Neural progenitor cell (in vitro differentiated cells): Measurements from ENCODE around the gene DGCR6L. TPM values are rescaled to one million over a fixed set of nuclear protein-coding genes. Genes with fewer than 3 reads are reported as not detected.
"Not testable (repeated sequence)": the region's sequence is repeated elsewhere in the genome, so short reads cannot be mapped to it uniquely, and the experiment has no call there.

Experiments
- DNase-seq: peaks from one replicate; pipeline ENCODE4 v3.0.0-alpha.2; 2016; ENCODE audit warnings: low spot score
- H2AFZ ChIP-seq: fragments of 200-600 bp; sonication (generic); replicated peaks from 2 replicates; pipeline ENCODE4 v1.6.1; 2016; ENCODE audit warnings: antibody characterized with exemption
- H3F3A ChIP-seq: fragments of 200-600 bp; sonication (generic); 2 replicates; pipeline ENCODE4 v1.6.1; 2016; ENCODE audit warnings: antibody characterized with exemption, low read depth
- H3K27ac ChIP-seq: fragments of 200-600 bp; sonication (generic); 2 replicates; pipeline ENCODE4 v1.5.1; 2016; ENCODE audit warnings: mild to moderate bottlenecking
- H3K27me3 ChIP-seq: fragments of 200-600 bp; sonication (generic); 2 replicates; pipeline ENCODE4 v1.6.1; 2016; ENCODE audit warnings: mild to moderate bottlenecking, moderate library complexity
- H3K36me3 ChIP-seq: fragments of 200-600 bp; sonication (generic); 2 replicates; pipeline ENCODE4 v1.5.1; 2016
- H3K4me1 ChIP-seq: fragments of 200-600 bp; sonication (generic); 2 replicates; pipeline ENCODE4 v1.6.1; 2016; ENCODE audit warnings: mixed run types
- H3K4me2 ChIP-seq: fragments of 200-600 bp; sonication (generic); 2 replicates; pipeline ENCODE4 v1.6.1; 2016
- H3K4me3 ChIP-seq: fragments of 200-600 bp; sonication (generic); 2 replicates; pipeline ENCODE4 v1.5.1; 2016
- H3K79me2 ChIP-seq: fragments of 200-600 bp; sonication (generic); 2 replicates; pipeline ENCODE4 v1.6.1; 2016; ENCODE audit warnings: low read depth
- H3K9ac ChIP-seq: fragments of 200-600 bp; sonication (generic); 2 replicates; pipeline ENCODE4 v1.6.1; 2016
- H3K9me3 ChIP-seq: fragments of 200-600 bp; sonication (generic); 2 replicates; pipeline ENCODE4 v1.5.1; 2016; ENCODE audit warnings: low read depth
- H4K20me1 ChIP-seq: fragments of 200-600 bp; sonication (generic); 2 replicates; pipeline ENCODE4 v1.6.1; 2016; ENCODE audit warnings: low read depth
- H3K27ac Mint-ChIP-seq: 3 replicates; pipeline ENCODE4 v1.8.0; 2021; ENCODE audit warnings: mixed read lengths
- H3K27me3 Mint-ChIP-seq: 2 replicates; pipeline ENCODE4 v1.8.0; 2022; ENCODE audit warnings: low read depth, mild to moderate bottlenecking, inconsistent platforms, moderate library complexity, mixed read lengths; ENCODE audit not compliant: insufficient read depth
- H3K36me3 Mint-ChIP-seq: 3 replicates; pipeline ENCODE4 v1.8.0; 2021; ENCODE audit warnings: mixed read lengths
- H3K4me1 Mint-ChIP-seq: 3 replicates; pipeline ENCODE4 v1.8.0; 2021; ENCODE audit warnings: mixed read lengths
- H3K4me3 Mint-ChIP-seq: 3 replicates; pipeline ENCODE4 v1.8.0; 2021; ENCODE audit warnings: mild to moderate bottlenecking, moderate library complexity, mixed read lengths
- H3K9me3 Mint-ChIP-seq: 3 replicates; pipeline ENCODE4 v1.8.0; 2020; ENCODE audit warnings: mixed read lengths
- total RNA-seq: library from RNA; depleted of rRNA; stranded (reverse); fragments of >200 nt; gene quantifications from 2 replicates; pipeline ENCODE4 v1.2.3, GENCODE V29; 2015; ENCODE audit warnings: low replicate concordance

DGCR6L gene
- total RNA-seq, 1 donor from 2014 or later, result 22.3 TPM

GRCh38 chr22:20360866-20361751, 41.2 kb upstream of the DGCR6L start:
- DNase-seq, H3K4me3 Mint-ChIP-seq, H3K36me3 Mint-ChIP-seq, H3F3A ChIP-seq, H3K4me1 Mint-ChIP-seq, H3K9ac ChIP-seq, H3K27ac Mint-ChIP-seq, H3K27ac ChIP-seq, H3K4me2 ChIP-seq, H3K27me3 ChIP-seq, H3K9me3 ChIP-seq, H3K36me3 ChIP-seq, H3K4me3 ChIP-seq, H3K9me3 Mint-ChIP-seq, H3K4me1 ChIP-seq, H3K27me3 Mint-ChIP-seq, H2AFZ ChIP-seq, H3K79me2 ChIP-seq, H4K20me1 ChIP-seq: not testable (repeated sequence)

- not testable (repeated sequence) for H3K36me3 ChIP-seq, H3K9me3 Mint-ChIP-seq, H3K9ac ChIP-seq, H3K27ac ChIP-seq, H3K4me3 ChIP-seq, H3K27me3 Mint-ChIP-seq, H3K4me3 Mint-ChIP-seq, H2AFZ ChIP-seq, H3K27ac Mint-ChIP-seq, H3K4me2 ChIP-seq, H4K20me1 ChIP-seq, H3K4me1 ChIP-seq, DNase-seq, H3K4me1 Mint-ChIP-seq, H3K9me3 ChIP-seq, H3F3A ChIP-seq, H3K79me2 ChIP-seq, H3K36me3 Mint-ChIP-seq, H3K27me3 ChIP-seq
Observed at GRCh38 chr22:20360261-20360660, 40.4 kb upstream of the DGCR6L start.

DNA sequence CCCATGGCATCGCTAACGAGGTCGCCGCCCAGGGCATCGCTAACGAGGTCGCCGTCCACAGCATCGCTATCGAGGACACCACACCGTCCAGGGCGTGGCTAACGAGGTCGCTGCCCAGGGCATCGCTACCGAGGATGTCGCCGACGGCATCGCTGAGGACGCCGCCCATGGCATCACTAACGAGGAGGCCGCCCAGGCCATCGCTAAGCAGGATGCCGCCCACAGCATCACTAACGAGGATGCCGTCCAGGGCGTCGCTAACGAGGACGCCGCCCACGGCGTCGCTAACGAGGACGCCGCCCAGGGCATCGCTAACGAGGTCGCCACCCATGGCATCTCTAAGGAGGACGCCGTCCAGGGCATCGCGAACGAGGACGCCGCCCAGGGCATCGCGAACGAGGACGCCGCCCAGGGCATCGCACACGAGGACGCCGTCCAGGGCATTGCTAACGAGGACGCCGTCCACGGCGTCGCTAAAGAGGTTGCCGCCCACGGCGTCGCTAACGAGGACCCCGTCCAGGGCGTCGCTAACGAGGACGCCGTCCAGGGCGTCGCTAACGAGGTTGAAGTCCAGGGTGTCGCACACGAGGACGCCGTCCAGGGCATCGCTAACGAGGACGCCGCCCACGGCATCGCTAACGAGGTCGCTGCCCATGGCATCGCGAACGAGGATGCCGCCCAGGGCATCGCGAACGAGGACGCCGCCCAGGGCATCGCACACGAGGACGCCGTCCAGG, 38.8 kb upstream of the DGCR6L start:
- not testable (repeated sequence) for H3K27ac ChIP-seq, H3K79me2 ChIP-seq, H3K4me3 ChIP-seq, H3F3A ChIP-seq, H3K9me3 Mint-ChIP-seq, H3K4me1 ChIP-seq, H3K36me3 ChIP-seq, H3K4me3 Mint-ChIP-seq, H4K20me1 ChIP-seq, H3K27ac Mint-ChIP-seq, H3K27me3 ChIP-seq, H3K9me3 ChIP-seq, DNase-seq, H3K4me1 Mint-ChIP-seq, H3K9ac ChIP-seq, H3K27me3 Mint-ChIP-seq, H3K4me2 ChIP-seq, H3K36me3 Mint-ChIP-seq, H2AFZ ChIP-seq

- H3K36me3 ChIP-seq, result not testable (repeated sequence)
Observed at GRCh38 chr22:20357967-20358366, 38.1 kb upstream of the DGCR6L start.

GRCh38 chr22:20356906-20357305, 37.0 kb upstream of the DGCR6L start:
- not testable (repeated sequence) for H3K9ac ChIP-seq, H3K9me3 ChIP-seq, H4K20me1 ChIP-seq, H3K36me3 ChIP-seq, H3K27me3 ChIP-seq, H3K27me3 Mint-ChIP-seq, H3F3A ChIP-seq, H3K79me2 ChIP-seq, H3K4me3 ChIP-seq, H3K4me1 ChIP-seq, H3K4me2 ChIP-seq, H2AFZ ChIP-seq, H3K27ac ChIP-seq, H3K9me3 Mint-ChIP-seq, H3K4me3 Mint-ChIP-seq, DNase-seq, H3K4me1 Mint-ChIP-seq, H3K36me3 Mint-ChIP-seq, H3K27ac Mint-ChIP-seq

More at GRCh38 chr22:20357967-20358366, 38.1 kb upstream of the DGCR6L start:
- H3K4me1 Mint-ChIP-seq, H3K9ac ChIP-seq, H3K4me3 ChIP-seq, H3K27me3 Mint-ChIP-seq, H3K4me1 ChIP-seq, H3K4me3 Mint-ChIP-seq, H3K27ac Mint-ChIP-seq, H2AFZ ChIP-seq, H3F3A ChIP-seq, H3K79me2 ChIP-seq, H4K20me1 ChIP-seq, H3K27me3 ChIP-seq, H3K9me3 ChIP-seq, H3K36me3 Mint-ChIP-seq, H3K4me2 ChIP-seq, H3K27ac ChIP-seq, DNase-seq, H3K9me3 Mint-ChIP-seq: not testable (repeated sequence)

GRCh38 chr22:20355939-20356636, 36.2 kb upstream of the DGCR6L start:
- H3K4me3 ChIP-seq, H3K36me3 ChIP-seq, H3K4me1 Mint-ChIP-seq, H3K27ac Mint-ChIP-seq, H3K4me2 ChIP-seq, H3K9me3 Mint-ChIP-seq, H3K4me3 Mint-ChIP-seq, H4K20me1 ChIP-seq, H3K27ac ChIP-seq, DNase-seq, H2AFZ ChIP-seq, H3K36me3 Mint-ChIP-seq, H3K27me3 ChIP-seq, H3K79me2 ChIP-seq, H3K27me3 Mint-ChIP-seq, H3K9ac ChIP-seq, H3K4me1 ChIP-seq, H3F3A ChIP-seq, H3K9me3 ChIP-seq: not testable (repeated sequence)
